ENCODE results near the gene PACS1.
"Not testable (repeated sequence)": the region's sequence is repeated elsewhere in the genome, so short reads cannot be mapped to it uniquely, and the experiment has no call there.

PACS1 gene

DNA sequence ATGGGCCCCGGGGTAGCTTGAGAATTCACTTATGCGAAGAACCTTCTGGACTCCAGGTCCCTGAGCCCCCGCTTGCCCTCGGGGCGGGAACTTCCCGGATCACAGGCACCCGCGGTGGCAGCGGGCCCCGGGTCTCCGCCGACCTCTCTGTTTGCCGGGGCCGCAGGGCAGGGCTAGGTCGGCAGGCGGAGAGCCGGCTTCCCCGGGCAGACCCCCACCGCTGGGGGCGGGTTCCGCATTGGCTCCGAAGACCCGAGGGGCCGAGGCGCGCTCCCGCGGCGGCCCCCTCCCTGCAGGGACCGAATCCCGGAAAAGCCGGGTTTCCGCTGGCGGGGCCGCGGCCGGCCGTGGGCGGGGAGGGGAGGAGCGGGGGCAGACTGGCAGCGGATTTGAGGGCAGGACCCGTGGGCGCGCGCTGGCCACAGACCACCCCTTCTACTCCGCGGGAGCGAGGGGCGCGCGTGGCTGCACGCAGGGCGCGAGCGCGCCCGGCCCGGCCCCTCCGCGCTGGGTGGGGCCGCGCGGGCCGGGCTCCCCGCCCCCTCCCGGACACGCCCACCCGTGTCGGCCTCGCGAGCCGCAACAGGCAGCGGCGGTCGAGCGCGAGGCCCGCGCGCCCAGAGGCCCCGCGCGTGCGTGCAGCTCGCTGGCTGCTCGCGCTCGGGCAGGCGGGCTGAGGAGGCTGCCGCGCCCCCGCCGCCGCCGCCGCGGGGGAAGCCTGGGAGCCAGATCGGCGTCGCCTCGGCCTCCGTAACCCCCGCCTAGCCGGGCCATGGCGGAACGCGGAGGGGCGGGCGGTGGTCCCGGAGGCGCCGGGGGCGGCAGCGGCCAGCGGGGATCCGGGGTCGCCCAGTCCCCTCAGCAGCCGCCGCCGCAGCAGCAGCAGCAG lies at the start of gene PACS1:
TSS of gene PACS1 (plus strand) at position 558 of the 889 bp plus-strand sequence. CDS start at position 773, 215 bp downstream.
- in situ Hi-C loops (cut with MboI; ENCODE audit: low sequenced_read_pairs): no loop called here

- in situ Hi-C loops (cut with MboI; ENCODE audit: low sequenced_read_pairs): no loop called here
Observed at GRCh38 chr11:66020618-66021357, 49.3 kb upstream of the PACS1 start.

DNA sequence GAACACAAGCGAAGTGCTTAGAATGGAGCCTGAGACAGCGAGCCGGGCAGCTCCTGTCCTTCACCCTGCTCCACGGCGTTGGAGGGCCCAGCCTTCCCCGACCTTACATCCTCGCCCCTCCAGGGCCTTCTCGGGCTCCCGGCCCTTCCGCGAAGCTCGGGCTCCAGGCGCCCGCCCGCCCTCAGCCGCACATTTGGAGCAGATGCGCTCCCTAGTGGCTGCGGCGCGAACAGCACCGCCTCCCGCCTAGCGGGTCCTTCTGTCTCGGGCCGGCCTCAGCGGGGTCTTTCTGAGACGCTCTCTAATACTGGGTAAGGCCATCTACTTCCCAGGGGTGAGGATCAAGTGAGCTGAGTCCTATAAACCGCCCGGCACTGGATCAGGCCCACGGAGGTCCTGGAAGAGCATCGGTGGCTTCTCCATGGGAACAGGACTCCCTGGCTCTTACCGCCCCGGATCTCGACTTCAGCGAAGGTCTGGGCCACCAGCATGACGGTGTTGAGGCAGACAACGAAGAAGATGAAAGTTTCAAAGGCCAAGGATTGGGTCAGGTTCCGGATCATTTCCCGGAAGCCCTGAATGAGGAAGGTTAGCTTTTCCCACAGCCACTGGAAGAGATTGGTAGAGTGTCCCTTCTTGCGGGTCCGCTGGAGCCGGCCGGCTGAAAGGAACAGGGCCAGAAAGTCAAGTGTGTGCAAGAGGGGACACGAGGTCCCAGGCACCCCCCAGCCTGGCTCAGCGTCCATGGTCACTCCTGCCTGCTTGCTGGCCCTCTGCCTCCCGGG lies 47.5 kb upstream of the PACS1 start:
- in situ Hi-C loops (cut with MboI; ENCODE audit: low sequenced_read_pairs): no loop called here

GRCh38 chr11:66023186-66023440 lies 47.0 kb upstream of the PACS1 start:
- in situ Hi-C loops (cut with MboI; ENCODE audit: low sequenced_read_pairs): not testable (repeated sequence)

GRCh38 chr11:66026017-66026529 lies 44.0 kb upstream of the PACS1 start, which contains the start of gene CATSPER1:
Gene CATSPER1, minus strand, starts transcription at chr11:66026479. Its CDS starts 100 bp downstream, at chr11:66026379.
- in situ Hi-C loops (cut with MboI; ENCODE audit: low sequenced_read_pairs): no loop called here

DNA sequence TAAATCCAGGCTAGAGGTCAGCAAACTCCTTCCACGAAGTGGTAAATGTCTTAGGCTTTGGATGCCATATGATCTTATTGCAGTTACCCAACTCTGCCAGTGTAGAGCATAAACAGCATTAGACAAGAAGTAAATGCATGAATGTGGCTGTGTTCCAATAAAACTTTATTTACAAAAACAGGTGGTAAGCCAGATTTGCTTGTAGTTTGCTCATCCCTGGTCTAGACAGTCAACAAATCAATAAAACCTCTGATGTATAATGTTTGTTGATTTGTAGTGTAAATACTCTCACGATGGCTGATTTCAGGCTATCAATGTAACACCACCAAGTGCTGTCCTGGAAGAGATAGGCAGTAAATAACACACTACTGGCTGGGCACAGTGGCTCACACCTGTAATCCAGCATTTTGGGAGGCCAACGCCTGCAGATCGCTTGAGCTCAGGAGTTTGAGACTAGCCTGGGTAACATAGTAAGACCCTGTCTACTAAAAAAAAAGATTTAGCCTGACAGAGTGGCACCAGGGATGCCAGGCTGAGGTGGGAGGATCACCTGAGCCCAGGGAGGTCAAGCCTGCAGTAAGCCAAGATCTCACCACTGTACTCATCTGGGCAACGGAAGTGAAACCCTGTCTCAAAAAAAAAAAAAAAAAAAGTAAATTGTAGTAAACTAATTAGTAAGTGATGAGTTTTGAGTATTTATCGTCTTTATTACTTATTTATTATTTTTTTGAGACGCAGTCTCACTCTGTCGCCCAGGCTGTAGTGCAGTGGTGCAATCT lies 36.9 kb upstream of the PACS1 start:
- in situ Hi-C loops (cut with MboI; ENCODE audit: low sequenced_read_pairs): no loop called here

- in situ Hi-C loops (cut with MboI; ENCODE audit: low sequenced_read_pairs): no loop called here
Observed at GRCh38 chr11:66035653-66036333, 34.3 kb upstream of the PACS1 start.

GRCh38 chr11:66036334-66036710 lies 33.8 kb upstream of the PACS1 start:
- in situ Hi-C loops (cut with MboI; ENCODE audit: low sequenced_read_pairs): no loop called here

- in situ Hi-C loops (cut with MboI; ENCODE audit: low sequenced_read_pairs): no loop called here
Observed at GRCh38 chr11:66037327-66037726, 32.7 kb upstream of the PACS1 start.

DNA sequence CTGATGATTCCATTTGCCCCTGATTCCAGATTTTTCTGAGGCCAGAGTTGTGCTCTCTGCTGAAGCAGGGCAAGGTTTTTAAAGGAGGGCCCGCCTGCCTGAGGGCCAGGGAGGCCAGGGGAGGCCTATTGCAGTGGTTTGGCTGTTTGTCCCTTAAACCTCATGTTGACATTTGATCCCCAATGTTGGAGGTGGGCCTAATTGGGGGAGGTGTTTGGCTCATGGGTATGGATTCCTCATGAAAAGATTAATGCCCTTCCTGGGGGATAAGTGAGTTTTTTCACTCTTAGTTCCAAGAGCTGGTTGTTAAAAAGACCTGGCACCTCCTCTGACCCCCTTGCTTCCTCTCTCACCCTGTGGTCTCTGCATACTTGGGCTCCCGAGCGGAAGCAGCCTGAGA lies 30.3 kb upstream of the PACS1 start:
- in situ Hi-C loops (cut with MboI; ENCODE audit: low sequenced_read_pairs): no loop called here

DNA sequence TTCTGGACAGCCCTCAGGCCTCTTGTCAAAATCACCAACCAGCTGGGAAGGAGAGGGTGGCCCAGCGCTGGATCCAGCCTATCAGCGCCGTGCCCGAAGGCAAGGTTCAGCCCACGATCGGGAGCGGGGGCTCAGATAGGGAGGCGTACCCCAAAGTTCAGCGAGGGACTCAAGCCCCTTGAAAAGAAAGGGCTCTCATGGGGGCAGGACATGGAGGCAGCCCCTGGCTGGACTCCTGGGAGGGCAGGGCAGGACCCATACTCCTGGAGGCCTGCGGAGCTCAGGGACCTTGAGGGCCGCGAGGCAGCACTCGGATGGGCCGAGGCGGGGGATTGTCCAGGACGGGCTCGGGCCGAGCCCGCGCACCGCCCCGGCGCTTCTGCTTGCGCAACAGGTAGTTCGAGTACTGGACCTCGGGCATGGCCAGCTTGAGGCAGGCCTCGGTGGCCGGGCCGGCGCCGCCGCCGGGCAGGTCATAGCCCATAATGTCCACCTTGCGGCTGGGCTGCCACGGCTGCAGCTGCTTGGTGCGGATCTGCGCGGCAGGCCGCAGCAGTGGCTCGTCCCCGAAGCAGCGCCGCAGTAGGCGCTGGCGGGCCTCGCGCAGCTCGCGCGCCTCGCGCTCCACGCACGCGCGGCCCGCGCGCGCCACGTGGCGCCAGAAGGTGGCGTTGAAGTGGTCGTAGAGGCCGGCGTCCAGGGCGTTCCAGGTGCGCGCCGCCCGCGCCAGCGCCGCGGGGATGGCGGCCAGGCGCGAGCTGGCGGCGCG lies 27.7 kb upstream of the PACS1 start:
- in situ Hi-C loops (cut with MboI; ENCODE audit: low sequenced_read_pairs): no loop called here

- in situ Hi-C loops (cut with MboI; ENCODE audit: low sequenced_read_pairs): no loop called here
Observed at GRCh38 chr11:66042996-66043906, 26.8 kb upstream of the PACS1 start.

DNA sequence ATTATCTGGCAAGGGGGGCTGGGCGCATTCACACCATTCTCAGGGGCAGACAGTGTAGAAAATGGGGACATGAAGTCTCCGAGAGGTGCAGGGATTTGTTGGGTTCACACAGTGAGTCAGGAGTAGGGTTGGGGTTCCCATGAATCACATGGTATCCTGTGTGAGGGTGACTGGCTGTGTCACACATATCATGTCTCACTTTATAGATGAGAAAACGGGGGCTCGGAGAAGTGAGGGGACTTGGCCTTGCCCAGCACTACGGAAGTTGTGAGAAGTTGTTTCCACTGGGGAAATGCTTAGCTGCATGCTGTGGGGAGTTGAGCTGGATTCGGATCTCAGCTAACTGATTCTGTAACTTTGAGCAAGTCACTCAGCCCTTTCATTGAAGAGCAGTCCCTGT lies 25.3 kb upstream of the PACS1 start:
- in situ Hi-C loops (cut with MboI; ENCODE audit: low sequenced_read_pairs): no loop called here

DNA sequence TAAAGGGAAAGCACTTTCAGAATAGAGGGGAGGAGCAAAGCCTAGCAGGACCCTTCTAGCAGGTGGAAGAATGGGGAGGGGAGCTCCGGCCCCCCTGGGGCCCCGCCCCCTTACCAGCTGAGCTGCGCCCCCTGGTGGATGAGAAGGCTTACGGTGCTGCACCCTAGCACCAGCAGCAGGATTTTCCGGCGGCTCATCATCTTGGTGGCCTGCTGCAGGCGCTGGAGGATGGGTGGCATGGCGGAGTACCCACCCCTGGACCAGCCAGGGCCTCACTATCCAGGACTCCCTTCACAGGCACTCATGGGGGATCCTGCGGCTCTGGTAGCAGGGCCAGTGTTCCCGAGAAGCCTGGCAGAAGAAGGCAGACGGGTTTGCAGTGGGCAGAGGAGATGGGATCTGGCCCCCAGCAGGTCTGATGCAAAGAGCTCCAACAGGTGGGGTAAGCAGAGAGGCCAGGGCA lies 24.9 kb upstream of the PACS1 start:
- in situ Hi-C loops (cut with MboI; ENCODE audit: low sequenced_read_pairs): no loop called here

- in situ Hi-C loops (cut with MboI; ENCODE audit: low sequenced_read_pairs): no loop called here
Observed at GRCh38 chr11:66046901-66047300, 23.2 kb upstream of the PACS1 start.

DNA sequence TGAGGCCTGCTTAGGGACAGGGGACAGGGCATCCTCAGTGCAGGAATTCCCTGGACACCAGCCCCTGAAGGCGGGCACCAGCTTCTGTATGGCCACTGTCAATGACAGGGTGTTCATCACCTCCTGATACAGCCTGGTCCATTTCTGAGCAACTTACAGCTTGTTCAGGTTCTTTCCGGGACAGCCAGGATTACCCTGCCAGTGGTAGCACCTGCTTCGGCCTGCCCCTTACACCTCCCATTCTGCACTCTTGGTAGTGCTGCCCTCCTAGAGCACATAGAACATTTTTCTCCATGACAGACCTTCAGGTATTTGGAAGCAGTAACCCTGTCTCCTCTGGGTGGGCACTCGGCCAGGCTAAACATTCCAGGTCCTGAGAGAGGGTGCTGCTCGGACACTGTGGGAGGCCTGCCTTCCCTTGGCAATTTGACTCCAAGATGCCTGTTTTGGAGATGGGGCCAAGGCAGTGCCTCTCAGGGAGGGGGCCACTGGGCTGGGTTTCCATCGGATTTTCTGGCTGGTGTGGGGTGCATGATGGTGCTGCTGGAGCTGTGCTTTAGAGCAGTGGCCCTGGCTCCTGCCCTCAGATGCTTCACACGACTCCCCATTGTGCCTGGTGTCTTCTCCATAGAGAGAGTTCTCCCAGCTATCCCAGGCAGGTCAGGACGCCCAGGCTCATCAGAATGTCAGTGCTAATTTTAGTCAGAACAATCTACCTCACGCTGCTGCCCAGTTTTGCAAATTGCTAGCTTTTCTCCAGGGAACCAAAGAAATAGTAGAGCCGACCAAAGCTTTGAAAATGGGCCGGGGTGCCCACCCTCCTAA lies 22.3 kb upstream of the PACS1 start:
- in situ Hi-C loops (cut with MboI; ENCODE audit: low sequenced_read_pairs): no loop called here
